ENCODE data around the gene PLCH1. TPM values are rescaled to one million over a fixed set of nuclear protein-coding genes. Genes with fewer than 3 reads are reported as not detected.

The PLCH1 gene
- total and polyA plus RNA-seq, 2 of the 8 experiments (the other 6 are each of a cell fraction or from before 2014, with no cell fraction given) = 5.8 to 17.2 TPM

- Histone ChIP-seq H3K4me2 (ENCODE audit: insufficient read depth in 1 of 2, low read depth in 2 of 2, low read length in 2 of 2) (no peak overlapping the region), H3K23ac (ENCODE audit: insufficient read length) (no peak overlapping the region), H3K27ac (ENCODE audit: low read depth, low read length) (no peak overlapping the region), H3K4ac (replicated peaks; ENCODE audit: insufficient read length, low read depth, low read length) (no peak overlapping the region), H3K14ac (ENCODE audit: insufficient read length) (no peak overlapping the region), H4K5ac (ENCODE audit: insufficient read length, low read depth, low read length) (no peak overlapping the region), H3K4me3 (ENCODE audit: extremely low read depth in 1 of 4, insufficient read depth in 2 of 4, low read depth in 3 of 4, low read length in 4 of 4) (no peak overlapping the region), H4K91ac (replicated peaks; ENCODE audit: insufficient read length, low read length) (no peak overlapping the region), H3K9ac (replicated peaks in 1 of 4; ENCODE audit: extremely low read depth in 1 of 4, low read depth in 3 of 4, low read length in 3 of 4) (no peak overlapping the region), H4K8ac (ENCODE audit: extremely low read depth, insufficient read depth, low read length) (no peak overlapping the region), H3K23me2 (ENCODE audit: low read depth, low read length) (no peaks in the 10 kb centered on the region), H4K20me1 (replicated peaks in 1 of 2; ENCODE audit: control insufficient read depth in 1 of 2, insufficient read depth in 2 of 2, low read length in 2 of 2) (no peaks in the 10 kb centered on the region), H3K56ac (replicated peaks; ENCODE audit: insufficient read length, low read depth, low read length) (no peak overlapping the region), H2BK5ac (ENCODE audit: low read depth, low read length) (no peak overlapping the region), H2BK20ac (ENCODE audit: low read length) (no peak overlapping the region), H2BK120ac (replicated peaks; ENCODE audit: low read depth, low read length) (no peak overlapping the region), H3K4me1 (replicated peaks in 1 of 4; ENCODE audit: control insufficient read depth in 3 of 4, insufficient read depth in 4 of 4, low read length in 3 of 4) (no peaks in the 10 kb centered on the region), H2BK15ac (ENCODE audit: low read length) (no peak overlapping the region), H3K36me3 (ENCODE audit: control insufficient read depth in 2 of 4, insufficient read depth in 4 of 4, low read length in 3 of 4) (no peaks in the 10 kb centered on the region; a peak in 1 of 8 replicates), H2AK5ac (ENCODE audit: low read depth, low read length) (no peak overlapping the region), H3K79me2 (ENCODE audit: control insufficient read depth in 1 of 2, insufficient read depth in 2 of 2, low read length in 2 of 2) (no peaks in the 10 kb centered on the region), H3K18ac (ENCODE audit: extremely low read depth, low read length) (no peak overlapping the region), H3K9me3 (ENCODE audit: insufficient read depth in 2 of 2, low read depth in 1 of 2, low read length in 1 of 2) (no peaks in the 10 kb centered on the region), H2AFZ (ENCODE audit: low read length) (no peak overlapping the region), H3K79me1 (ENCODE audit: low read depth, low read length) (no peaks in the 10 kb centered on the region), H3K27me3 (replicated peaks in 1 of 4; ENCODE audit: control insufficient read depth in 3 of 4, extremely low read depth in 1 of 4, insufficient read depth in 3 of 4, low read length in 3 of 4) (no peaks in the 10 kb centered on the region), H2BK12ac (ENCODE audit: low read depth, low read length) (no peak overlapping the region)
- no peak for TF ChIP-seq ATF3 (IDR thresholded peaks at IDR 0.05; ENCODE audit: insufficient read depth, low read depth, low read length)
- no peak for TF ChIP-seq PHF8 (conservative IDR thresholded peaks at IDR 0.05; ENCODE audit: low read depth, low read length)
- no peak for TF ChIP-seq KDM4A (IDR thresholded peaks at IDR 0.05; ENCODE audit: low read depth, low read length, severe bottlenecking)
- TF ChIP-seq POU5F1 (IDR thresholded peaks at IDR 0.05; ENCODE audit: low read depth, low read length) = no peak
- no peak for TF ChIP-seq RNF2 (IDR thresholded peaks at IDR 0.05; ENCODE audit: borderline replicate concordance, low read depth, low read length, missing control alignments, poor library complexity, severe bottlenecking)
- no peak for TF ChIP-seq MAFK (IDR thresholded peaks at IDR 0.05; ENCODE audit: low read depth, low read length)
- TF ChIP-seq GTF2F1 (IDR thresholded peaks at IDR 0.05; ENCODE audit: borderline replicate concordance, low read depth, low read length) = no peak
- ChIA-PET POLR2A (ENCODE audit: partially characterized antibody) (no interaction called here), CTCF (ENCODE audit: partially characterized antibody) (no interaction called here)
- no peak for FAIRE-seq
- no peak for DNase-seq (ENCODE audit: low read depth in 1 of 2, low spot score in 2 of 2)
Observed at GRCh38 chr3:155778462-155778861, 33.6 kb upstream of the PLCH1 start.

All from H1 (cell line).